ENCODE results near the gene MRPL47.
"Not testable (repeated sequence)": the region's sequence is repeated elsewhere in the genome, so short reads cannot be mapped to it uniquely, and the experiment has no call there.

The MRPL47 gene

DNA sequence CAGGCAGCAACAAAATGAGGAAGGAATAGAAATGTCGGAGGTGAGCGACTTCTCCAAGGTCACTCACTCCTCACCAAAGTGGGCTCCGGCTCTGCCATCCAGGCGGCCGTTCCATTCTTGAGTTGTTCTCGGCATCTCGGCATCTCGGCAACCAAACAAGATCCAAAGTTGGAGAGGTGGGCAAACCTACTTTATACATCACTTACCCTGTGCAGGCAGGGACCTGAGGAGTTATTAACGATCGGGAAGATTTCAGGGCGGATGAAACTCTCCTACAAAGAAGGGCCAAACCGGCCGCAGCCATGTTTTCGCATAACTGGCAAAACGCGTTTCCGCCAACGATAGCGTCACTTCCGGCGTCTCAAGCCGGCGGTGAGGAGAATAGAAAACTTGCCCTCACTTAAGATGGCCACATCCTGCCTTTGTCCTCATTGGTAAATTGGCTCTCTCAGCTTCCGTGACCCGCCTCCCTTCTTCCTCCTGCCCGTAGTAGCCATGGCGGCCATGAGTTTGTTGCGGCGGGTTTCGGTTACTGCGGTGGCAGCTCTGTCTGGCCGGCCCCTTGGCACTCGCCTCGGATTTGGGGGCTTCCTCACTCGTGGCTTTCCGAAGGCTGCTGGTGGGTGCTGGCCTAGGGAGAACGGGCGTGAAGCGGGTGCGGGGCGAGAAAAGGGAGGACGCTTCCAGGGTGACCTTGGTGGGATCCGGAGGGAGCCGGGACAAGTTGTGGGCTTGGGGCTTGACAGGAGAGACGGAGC is at the start of gene MRPL47, which contains the start of gene NDUFB5:
Gene MRPL47, minus strand, starts transcription at position 318 of the 758 bp plus-strand sequence. Its CDS starts 14 bp downstream, at position 304.
Gene NDUFB5, plus strand, starts transcription at position 474 of the 758 bp plus-strand sequence. Its CDS starts 22 bp downstream, at position 496.
- peak; percentile 87 for DNase-seq

GRCh38 chr3:179653096-179653797 is 48.8 kb upstream of the MRPL47 start:
- peak; percentile 57 for DNase-seq

GRCh38 chr3:179652447-179653095 is 48.1 kb upstream of the MRPL47 start, which contains the start of gene USP13:
Gene USP13, plus strand, starts transcription at chr3:179653040. Its CDS starts 186 bp downstream, at chr3:179653226.
- peak; percentile 55 for DNase-seq

- no peak for DNase-seq
Observed at GRCh38 chr3:179651687-179652446, 47.4 kb upstream of the MRPL47 start.

GRCh38 chr3:179646177-179646576 is 41.7 kb upstream of the MRPL47 start:
- DNase-seq, result no peak

DNA sequence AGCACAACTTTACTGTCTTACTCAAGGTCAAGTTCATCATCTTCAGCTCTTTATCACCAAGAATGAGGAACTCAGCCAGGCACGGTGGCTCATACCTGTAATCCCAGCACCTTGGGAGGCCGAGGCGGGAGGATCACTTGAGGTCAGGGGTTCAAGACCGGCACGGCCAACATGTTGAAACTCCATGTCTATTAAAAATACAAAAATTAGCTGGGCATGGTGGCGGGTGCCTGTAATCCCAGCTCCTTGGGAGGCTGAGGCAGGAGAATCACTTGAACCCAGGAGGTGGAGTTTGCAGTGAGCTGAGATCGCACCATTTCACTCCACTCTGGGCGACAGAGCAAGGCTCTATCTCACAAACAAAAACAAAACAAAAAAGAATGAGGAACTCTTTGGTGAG is 39.4 kb upstream of the MRPL47 start:
- DNase-seq, result not testable (repeated sequence)

- no peak for DNase-seq
Observed at GRCh38 chr3:179642871-179643270, 38.4 kb upstream of the MRPL47 start.

- DNase-seq, result no peak
Observed at GRCh38 chr3:179640469-179640868, 36.0 kb upstream of the MRPL47 start.

GRCh38 chr3:179630753-179631451 is 26.5 kb upstream of the MRPL47 start:
- no peak for DNase-seq

DNA sequence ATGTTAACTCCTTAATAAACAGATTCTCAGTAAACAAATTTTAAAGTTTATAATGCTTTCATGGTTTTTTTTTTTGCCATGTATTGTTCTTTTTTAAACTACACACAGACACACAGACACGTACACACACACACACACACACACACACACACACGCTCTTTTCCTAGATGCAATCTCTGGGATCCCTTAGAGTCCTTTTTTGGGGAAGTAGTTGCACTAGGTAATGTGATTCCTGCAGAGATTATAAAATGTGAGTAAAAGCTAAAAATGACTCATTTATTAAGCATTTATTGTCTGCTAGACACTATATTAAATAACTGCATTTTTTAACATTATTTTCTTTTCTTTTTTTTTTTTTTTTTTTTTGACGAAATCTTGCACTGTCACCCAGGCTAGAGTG is 20.0 kb upstream of the MRPL47 start:
- no peak for DNase-seq

DNA sequence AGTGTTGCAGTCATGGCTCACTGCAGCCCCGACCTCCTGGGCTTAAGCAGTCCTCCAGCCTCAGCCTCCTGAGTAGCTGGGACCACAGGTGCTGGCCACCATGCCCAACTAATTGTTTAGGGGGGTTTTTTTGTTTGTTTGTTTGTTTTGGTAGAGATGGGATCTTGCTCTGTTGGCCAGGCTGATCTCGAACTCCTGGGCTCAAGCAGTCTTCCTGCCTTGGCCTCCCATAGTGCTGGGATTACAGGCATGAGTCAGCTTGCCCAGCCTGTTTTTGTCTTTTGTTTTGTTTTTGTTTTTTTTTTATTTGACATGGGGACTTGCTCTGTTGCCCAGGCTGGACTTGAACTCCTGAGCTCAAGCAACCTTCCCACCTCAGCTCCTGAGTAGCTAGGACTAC is 17.6 kb upstream of the MRPL47 start:
- no peak for DNase-seq

DNA sequence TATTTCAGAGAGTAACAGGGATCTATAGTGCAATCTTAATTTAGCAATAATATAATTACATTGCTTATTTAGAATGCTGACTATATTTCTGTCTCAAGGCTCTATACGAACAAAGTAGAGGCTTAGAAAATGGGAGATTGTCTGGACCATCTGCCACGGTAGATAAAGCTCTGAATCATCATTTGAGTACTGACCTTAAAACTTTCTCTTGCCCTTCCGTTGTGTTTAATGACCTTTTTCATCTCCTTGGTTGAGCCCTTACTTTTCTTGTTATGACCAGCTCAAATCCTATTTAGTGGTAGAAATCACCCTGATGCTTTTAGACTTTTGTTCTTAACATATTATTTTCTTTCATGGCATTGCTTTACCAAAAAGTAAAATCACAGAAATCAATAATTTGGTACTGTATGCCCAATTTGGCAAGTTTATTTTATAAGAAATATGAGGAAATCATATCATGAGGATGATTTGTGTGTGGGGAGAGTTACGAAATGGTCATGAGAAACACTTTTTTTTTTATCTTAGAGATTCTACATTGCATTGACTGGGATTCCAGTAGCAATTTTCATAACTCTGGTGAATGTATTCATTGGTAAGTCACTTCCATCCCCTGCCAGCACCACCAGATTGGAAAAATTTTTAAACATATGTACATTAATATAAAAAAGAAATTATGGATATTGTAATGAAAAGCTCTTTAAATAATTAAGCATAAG is 11.2 kb upstream of the MRPL47 start:
- DNase-seq, result no peak

DNA sequence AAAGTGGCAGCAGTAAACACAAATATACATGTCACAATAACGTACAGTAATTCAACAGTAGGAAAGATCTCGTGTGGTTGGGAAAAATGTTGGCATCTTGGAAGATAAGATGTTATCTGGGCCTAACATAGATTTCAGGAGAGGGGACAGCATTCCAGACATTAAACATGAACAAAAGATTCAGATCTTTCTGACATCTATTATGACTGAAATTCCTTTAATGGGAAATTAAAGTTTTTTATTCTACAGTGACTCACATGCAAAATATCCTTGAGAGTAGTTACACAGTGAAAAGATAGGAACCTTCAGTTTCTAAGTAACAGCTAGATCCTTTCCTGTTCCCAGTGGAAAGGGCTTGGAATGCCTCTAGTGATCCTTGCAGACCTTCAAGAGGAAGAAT is 9.4 kb upstream of the MRPL47 start:
- no peak for DNase-seq

GRCh38 chr3:179610066-179610465 is 5.6 kb upstream of the MRPL47 start:
- DNase-seq, result no peak

GRCh38 chr3:179608931-179609720 is 4.7 kb upstream of the MRPL47 start:
- no peak for DNase-seq

DNA sequence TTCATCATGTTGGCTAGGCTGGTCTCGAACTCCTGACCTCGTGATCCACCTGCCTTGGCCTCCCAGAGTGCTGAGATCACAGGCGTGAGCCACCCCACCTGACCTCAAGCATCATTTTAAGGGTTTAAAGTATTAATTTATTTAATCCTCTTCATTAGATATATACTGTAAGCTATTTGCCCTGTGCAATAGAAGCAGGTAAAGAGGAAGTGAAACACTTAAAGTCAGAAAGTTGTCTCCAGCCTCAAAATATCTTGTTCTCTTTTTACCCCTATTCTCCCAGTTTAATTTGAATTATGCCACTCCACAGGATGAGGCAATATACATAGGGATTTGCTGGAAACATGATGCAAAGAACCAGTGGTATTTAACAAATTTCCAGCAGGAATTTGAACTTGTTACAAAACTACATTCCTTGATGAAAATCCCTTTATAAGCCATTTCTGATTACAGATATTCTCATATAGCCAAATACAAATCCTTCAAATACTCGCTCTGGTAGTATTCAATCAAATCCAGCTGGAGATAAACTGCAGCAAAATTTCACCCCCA is 2.2 kb upstream of the MRPL47 start:
- DNase-seq, result no peak

DNA sequence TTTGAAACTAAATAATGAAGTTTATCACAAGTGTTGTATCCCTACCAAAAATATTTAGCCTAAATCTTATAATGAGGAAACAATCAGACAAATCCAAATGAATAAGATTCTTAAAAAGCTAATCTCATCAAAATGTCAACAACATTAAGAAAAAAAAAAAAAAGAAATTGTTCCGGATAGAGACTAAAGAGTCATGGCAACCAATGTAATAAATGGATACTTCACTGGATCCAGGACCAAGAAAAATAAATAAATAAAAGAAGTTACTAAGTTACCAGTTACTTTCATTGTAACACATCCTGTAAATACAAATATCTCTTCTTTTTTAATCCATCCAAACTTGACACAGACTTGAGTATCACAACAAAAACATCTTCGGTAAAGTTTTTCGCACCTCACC is 607 bp downstream of the MRPL47 start:
- no peak for DNase-seq

DNA sequence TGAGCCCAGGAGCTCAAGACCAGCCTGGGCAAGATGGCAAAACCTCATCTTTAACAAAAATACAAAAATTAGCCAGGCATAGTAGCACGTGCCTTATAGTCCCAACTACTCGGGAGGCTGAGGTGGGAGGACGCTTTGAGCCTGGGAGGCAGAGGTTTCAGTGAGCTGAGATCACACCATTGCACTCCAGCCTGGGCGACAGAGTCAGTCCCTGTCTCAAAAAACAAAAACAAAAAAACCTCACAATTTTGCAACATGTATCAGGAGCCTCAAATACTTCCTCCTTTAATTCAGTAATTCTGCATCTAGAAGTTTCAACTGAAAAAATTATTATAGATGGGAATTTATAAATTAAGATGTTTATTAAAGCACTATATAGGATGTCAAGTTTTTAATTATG is 1.1 kb downstream of the MRPL47 start:
- no peak for DNase-seq

- no peak for DNase-seq
Observed at GRCh38 chr3:179599531-179599930, 4.9 kb downstream of the MRPL47 start.

GRCh38 chr3:179591313-179591712 is 13.1 kb downstream of the MRPL47 start:
- no peak for DNase-seq

Measured in activated effector memory CD4-positive, alpha-beta T cell treated with Interleukin-2 at 50 U/mL for 16 hours (primary cell).